SK-N-SH treated with all-trans-retinoic acid at 6 μM for 48 hours (cell line): ENCODE measurements around the gene PFKFB1.

Source experiments
- ATAC-seq: fragments of 200-7000 bp; cut with Tn5 transposase; 3 replicates; pipeline ENCODE4 v1.9.1; 2020; ENCODE audit warnings: mild to moderate bottlenecking, moderate library complexity
- BACH2 ChIP-seq: fragments of 250-450 bp; sonication (Bioruptor Pico); IDR thresholded peaks from 2 replicates; pipeline ENCODE4 v1.9.0; 2021; ENCODE audit warnings: mild to moderate bottlenecking, borderline replicate concordance
- CREB5 ChIP-seq: fragments of 250-450 bp; sonication (Bioruptor Pico); IDR thresholded peaks from 2 replicates; pipeline ENCODE4 v1.5.1; 2020; ENCODE audit warnings: low read depth, mild to moderate bottlenecking, moderate library complexity
- CSDC2 ChIP-seq: fragments of 250-450 bp; sonication (Bioruptor Pico); IDR thresholded peaks from 2 replicates; pipeline ENCODE4 v1.5.0; 2020; ENCODE audit warnings: mild to moderate bottlenecking, moderate library complexity
- CSRNP3 ChIP-seq: fragments of 250-450 bp; sonication (Bioruptor Pico); IDR thresholded peaks from 2 replicates; pipeline ENCODE4 v1.5.1; 2021; ENCODE audit warnings: mild to moderate bottlenecking, moderate library complexity
- ESRRG ChIP-seq: fragments of 250-450 bp; sonication (Bioruptor Pico); IDR thresholded peaks from 2 replicates; pipeline ENCODE4 v1.6.1; 2021; ENCODE audit warnings: mild to moderate bottlenecking
- GLIS3 ChIP-seq: fragments of 250-450 bp; sonication (Bioruptor Pico); IDR thresholded peaks from 2 replicates; pipeline ENCODE4 v1.5.0; 2020; ENCODE audit warnings: mild to moderate bottlenecking, moderate library complexity
- ISL1 ChIP-seq: fragments of 250-450 bp; sonication (Bioruptor Pico); IDR thresholded peaks from 2 replicates; pipeline ENCODE4 v2.1.2; 2022; ENCODE audit warnings: mild to moderate bottlenecking, moderate library complexity
- OSR1 ChIP-seq: fragments of 250-450 bp; sonication (Bioruptor Pico); IDR thresholded peaks from 2 replicates; pipeline ENCODE4 v1.8.0; 2022; ENCODE audit warnings: moderate library complexity, mild to moderate bottlenecking, inconsistent platforms
- PPARA ChIP-seq: fragments of 250-450 bp; sonication (Bioruptor Pico); IDR thresholded peaks from 2 replicates; pipeline ENCODE4 v1.5.0; 2020; ENCODE audit warnings: mild to moderate bottlenecking, borderline replicate concordance
- RARB ChIP-seq: fragments of 250-450 bp; sonication (Bioruptor Pico); IDR thresholded peaks from 2 replicates; pipeline ENCODE4 v1.8.0; 2021; ENCODE audit warnings: mild to moderate bottlenecking, moderate library complexity
- SNAI2 ChIP-seq: fragments of 250-450 bp; sonication (Bioruptor Pico); IDR thresholded peaks from 2 replicates; pipeline ENCODE4 v1.5.0; 2020; ENCODE audit warnings: mild to moderate bottlenecking, moderate library complexity
- TCF4 ChIP-seq: fragments of 250-450 bp; sonication (Bioruptor Pico); IDR thresholded peaks from 2 replicates; pipeline ENCODE4 v1.8.0; 2021; ENCODE audit warnings: mild to moderate bottlenecking, moderate library complexity, borderline replicate concordance
- TOX ChIP-seq: fragments of 250-450 bp; sonication (Bioruptor Pico); IDR thresholded peaks from 2 replicates; pipeline ENCODE4 v1.8.0; 2021; ENCODE audit warnings: mild to moderate bottlenecking, moderate library complexity, borderline replicate concordance
- TSHZ2 ChIP-seq: fragments of 250-450 bp; sonication (Bioruptor Pico); IDR thresholded peaks from 2 replicates; pipeline ENCODE4 v1.5.0; 2020; ENCODE audit warnings: mild to moderate bottlenecking, moderate library complexity
- ZC3H10 ChIP-seq: fragments of 250-450 bp; sonication (Bioruptor Pico); IDR thresholded peaks from 2 replicates; pipeline ENCODE4 v1.5.1; 2021; ENCODE audit warnings: mild to moderate bottlenecking, moderate library complexity
- ZFP3 ChIP-seq: fragments of 250-450 bp; sonication (Bioruptor Pico); IDR thresholded peaks from 2 replicates; pipeline ENCODE4 v1.5.0; 2020; ENCODE audit warnings: mild to moderate bottlenecking, moderate library complexity
- ZFP30 ChIP-seq: fragments of 450-650 bp; formaldehyde crosslinking; IDR thresholded peaks from 2 replicates; pipeline ENCODE4 v1.5.0; 2022; ENCODE audit warnings: mild to moderate bottlenecking, moderate library complexity
- ZNF565 ChIP-seq: fragments of 450-650 bp; formaldehyde crosslinking; conservative IDR thresholded peaks from 2 replicates; pipeline ENCODE4 v1.5.0; 2020; ENCODE audit warnings: low read depth, mild to moderate bottlenecking, moderate library complexity
- ZNF70 ChIP-seq: fragments of 450-650 bp; formaldehyde crosslinking; IDR thresholded peaks from 2 replicates; pipeline ENCODE4 v1.5.0; 2020; ENCODE audit warnings: mild to moderate bottlenecking, moderate library complexity
- ZNF8 ChIP-seq: fragments of 450-650 bp; formaldehyde crosslinking; IDR thresholded peaks from 2 replicates; pipeline ENCODE4 v1.5.0; 2020; ENCODE audit warnings: mild to moderate bottlenecking, moderate library complexity
- TF ChIP-seq, protein P1 (sequence below): fragments of 250-450 bp; sonication (Bioruptor Pico); IDR thresholded peaks from 2 replicates; pipeline ENCODE4 v1.8.0; 2021; ENCODE audit warnings: low read depth, mild to moderate bottlenecking, moderate library complexity, borderline replicate concordance
- TF ChIP-seq, protein P2 (sequence below): fragments of 250-450 bp; sonication (Bioruptor Pico); IDR thresholded peaks from 2 replicates; pipeline ENCODE4 v1.8.0; 2020; ENCODE audit warnings: mild to moderate bottlenecking, moderate library complexity, borderline replicate concordance

Gene PFKFB1

DNA sequence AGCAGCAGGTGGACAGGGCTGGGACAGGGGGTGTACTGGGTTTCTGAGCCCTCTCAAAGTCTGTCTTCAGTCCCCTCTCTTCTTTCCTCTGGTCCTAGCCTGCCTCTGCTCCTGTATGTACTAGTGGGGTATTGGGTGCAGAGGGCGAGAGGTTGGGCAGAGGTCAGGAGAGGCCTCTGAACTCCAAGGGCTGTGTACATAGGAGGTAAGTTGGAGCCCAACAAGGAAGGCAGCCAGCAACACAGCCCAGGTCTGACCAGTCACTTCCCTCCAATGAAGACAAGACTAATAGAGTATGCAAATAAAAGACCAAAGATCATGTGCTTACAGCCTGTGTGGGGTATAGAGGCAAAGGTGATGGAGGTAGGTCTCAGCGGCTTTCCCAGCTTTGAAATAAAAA is at the start of gene PFKFB1:
PFKFB1 (minus strand) TSS at position 90 of the 400 bp plus-strand sequence. CDS start 181 bp downstream, outside the sequence.
- ATAC-seq: no peak
- TF ChIP-seq RARB (CRISPR knock-in tag) (no peak), BACH2 (CRISPR knock-in tag) (no peak), GLIS3 (CRISPR knock-in tag) (no peak), TCF4 (CRISPR knock-in tag) (no peak), ZNF8 (no peak), CSRNP3 (CRISPR knock-in tag) (no peak), ZFP3 (CRISPR knock-in tag) (no peak), ZC3H10 (no peak), PPARA (CRISPR knock-in tag) (no peak), OSR1 (CRISPR knock-in tag) (no peak), TSHZ2 (CRISPR knock-in tag) (no peak), ISL1 (CRISPR knock-in tag) (no peak), ZNF70 (CRISPR knock-in tag) (no peak)
- TF ChIP-seq, protein P1, sequence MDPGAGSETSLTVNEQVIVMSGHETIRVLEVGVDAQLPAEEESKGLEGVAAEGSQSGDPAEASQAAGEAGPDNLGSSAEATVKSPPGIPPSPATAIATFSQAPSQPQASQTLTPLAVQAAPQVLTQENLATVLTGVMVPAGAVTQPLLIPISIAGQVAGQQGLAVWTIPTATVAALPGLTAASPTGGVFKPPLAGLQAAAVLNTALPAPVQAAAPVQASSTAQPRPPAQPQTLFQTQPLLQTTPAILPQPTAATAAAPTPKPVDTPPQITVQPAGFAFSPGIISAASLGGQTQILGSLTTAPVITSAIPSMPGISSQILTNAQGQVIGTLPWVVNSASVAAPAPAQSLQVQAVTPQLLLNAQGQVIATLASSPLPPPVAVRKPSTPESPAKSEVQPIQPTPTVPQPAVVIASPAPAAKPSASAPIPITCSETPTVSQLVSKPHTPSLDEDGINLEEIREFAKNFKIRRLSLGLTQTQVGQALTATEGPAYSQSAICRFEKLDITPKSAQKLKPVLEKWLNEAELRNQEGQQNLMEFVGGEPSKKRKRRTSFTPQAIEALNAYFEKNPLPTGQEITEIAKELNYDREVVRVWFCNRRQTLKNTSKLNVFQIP (CRISPR knock-in tag): no peak

DNA sequence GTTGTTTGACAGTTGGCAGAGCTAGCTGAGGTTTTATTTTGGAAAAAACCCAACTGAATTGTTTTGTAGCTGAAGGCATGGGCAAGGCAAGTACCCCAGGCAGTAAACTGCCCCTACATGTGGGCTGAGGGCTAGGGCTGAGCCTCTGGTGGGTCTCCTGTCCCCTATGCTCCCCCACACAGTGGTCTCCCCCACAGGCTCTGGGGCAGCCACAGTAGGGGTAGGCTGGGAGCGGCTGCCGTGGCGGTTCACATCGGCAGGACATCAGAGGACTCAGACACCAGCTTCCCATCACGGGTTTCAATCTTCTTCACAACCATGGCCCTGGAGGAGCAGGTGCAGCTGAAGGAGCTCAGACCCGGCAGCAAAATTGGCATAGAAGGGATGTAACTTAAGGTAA is 47.5 kb upstream of the PFKFB1 start:
- TF ChIP-seq GLIS3 (CRISPR knock-in tag) (no peak), SNAI2 (no peak), ESRRG (CRISPR knock-in tag) (no peak), CSDC2 (CRISPR knock-in tag) (no peak), ISL1 (CRISPR knock-in tag) (no peak), ZC3H10 (no peak), ZFP3 (CRISPR knock-in tag) (no peak), ZNF565 (CRISPR knock-in tag) (no peak), PPARA (CRISPR knock-in tag) (no peak), BACH2 (CRISPR knock-in tag) (no peak), TOX (no peak), OSR1 (CRISPR knock-in tag) (no peak), ZFP30 (CRISPR knock-in tag) (no peak)
- TF ChIP-seq, protein P1 (CRISPR knock-in tag): no peak
- no peak for ATAC-seq

DNA sequence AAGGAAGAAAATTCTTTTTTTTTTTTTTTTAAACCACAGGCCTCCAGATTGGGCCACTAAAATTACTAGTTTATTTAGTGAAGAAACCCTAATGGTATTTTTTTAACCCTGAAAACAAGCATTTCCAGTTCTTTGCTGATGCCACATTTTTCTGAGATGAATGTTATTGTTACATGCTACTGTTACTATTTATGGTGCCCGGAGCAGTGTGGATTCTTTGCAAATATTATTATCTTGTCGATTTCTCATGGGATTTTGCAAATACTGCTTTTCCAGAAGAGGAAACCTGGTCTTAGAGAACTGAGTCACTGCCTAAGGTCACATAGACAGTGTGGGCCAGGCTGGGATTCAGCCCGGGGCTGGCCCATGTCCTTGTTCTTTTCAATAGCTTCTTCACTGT is 45.5 kb upstream of the PFKFB1 start:
- no peak for ATAC-seq
- TF ChIP-seq, protein P2, sequence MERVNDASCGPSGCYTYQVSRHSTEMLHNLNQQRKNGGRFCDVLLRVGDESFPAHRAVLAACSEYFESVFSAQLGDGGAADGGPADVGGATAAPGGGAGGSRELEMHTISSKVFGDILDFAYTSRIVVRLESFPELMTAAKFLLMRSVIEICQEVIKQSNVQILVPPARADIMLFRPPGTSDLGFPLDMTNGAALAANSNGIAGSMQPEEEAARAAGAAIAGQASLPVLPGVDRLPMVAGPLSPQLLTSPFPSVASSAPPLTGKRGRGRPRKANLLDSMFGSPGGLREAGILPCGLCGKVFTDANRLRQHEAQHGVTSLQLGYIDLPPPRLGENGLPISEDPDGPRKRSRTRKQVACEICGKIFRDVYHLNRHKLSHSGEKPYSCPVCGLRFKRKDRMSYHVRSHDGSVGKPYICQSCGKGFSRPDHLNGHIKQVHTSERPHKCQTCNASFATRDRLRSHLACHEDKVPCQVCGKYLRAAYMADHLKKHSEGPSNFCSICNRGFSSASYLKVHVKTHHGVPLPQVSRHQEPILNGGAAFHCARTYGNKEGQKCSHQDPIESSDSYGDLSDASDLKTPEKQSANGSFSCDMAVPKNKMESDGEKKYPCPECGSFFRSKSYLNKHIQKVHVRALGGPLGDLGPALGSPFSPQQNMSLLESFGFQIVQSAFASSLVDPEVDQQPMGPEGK (CRISPR knock-in tag): no peak
- no peak for TF ChIP-seq BACH2 (CRISPR knock-in tag)
- no peak for TF ChIP-seq TSHZ2 (CRISPR knock-in tag)
- no peak for TF ChIP-seq PPARA (CRISPR knock-in tag)
- TF ChIP-seq ZNF565 (CRISPR knock-in tag): no peak
- no peak for TF ChIP-seq SNAI2
- no peak for TF ChIP-seq ZNF8
- no peak for TF ChIP-seq GLIS3 (CRISPR knock-in tag)
- TF ChIP-seq CREB5 (CRISPR knock-in tag): no peak
- no peak for TF ChIP-seq ZFP30 (CRISPR knock-in tag)
- TF ChIP-seq CSRNP3 (CRISPR knock-in tag): no peak
- no peak for TF ChIP-seq ZNF70 (CRISPR knock-in tag)
